ENCODE data around the gene POLE.

GRCh38 chr12:132730353-132730752 is 43.2 kb upstream of the POLE start:
- TF ChIP-seq BHLHE40 (IDR thresholded peaks at IDR 0.05; ENCODE audit: low read length) (no peak), ETS1 (conservative IDR thresholded peaks at IDR 0.05; ENCODE audit: control insufficient read depth, low read depth, low read length) (no peak), EP300 (IDR thresholded peaks at IDR 0.05; ENCODE audit: low read length) (no peak), SRSF9 (IDR thresholded peaks at IDR 0.05; ENCODE audit: borderline replicate concordance, low read depth, low read length) (no peak), CAMTA2 (CRISPR knock-in tag; conservative IDR thresholded peaks at IDR 0.05) (no peak), BRD4 (IDR thresholded peaks at IDR 0.05) (no peak), HDGF (IDR thresholded peaks at IDR 0.05) (no peak), TCF7 (IDR thresholded peaks at IDR 0.05; ENCODE audit: borderline replicate concordance) (no peak)
